Activated CD8-positive, alpha-beta memory T cell treated with anti-CD3 and anti-CD28 coated beads, Interleukin-2, amount 50 U/mL, for 1 hour (primary cell): ENCODE data around the gene DHCR7.
"Not testable (repeated sequence)": the region's sequence is repeated elsewhere in the genome, so short reads cannot be mapped to it uniquely, and the experiment has no call there.

Source experiments
- DNase-seq: peaks from one replicate; pipeline ENCODE4 v3.0.0-alpha.2; 2020; ENCODE audit errors: extremely low read depth

Gene DHCR7

GRCh38 chr11:71437879-71438278 lies 10.3 kb downstream of the DHCR7 start:
- no peak for DNase-seq

GRCh38 chr11:71437399-71437798 lies 10.8 kb downstream of the DHCR7 start:
- no peak for DNase-seq

GRCh38 chr11:71436861-71437260 lies 11.3 kb downstream of the DHCR7 start:
- no peak for DNase-seq

DNA sequence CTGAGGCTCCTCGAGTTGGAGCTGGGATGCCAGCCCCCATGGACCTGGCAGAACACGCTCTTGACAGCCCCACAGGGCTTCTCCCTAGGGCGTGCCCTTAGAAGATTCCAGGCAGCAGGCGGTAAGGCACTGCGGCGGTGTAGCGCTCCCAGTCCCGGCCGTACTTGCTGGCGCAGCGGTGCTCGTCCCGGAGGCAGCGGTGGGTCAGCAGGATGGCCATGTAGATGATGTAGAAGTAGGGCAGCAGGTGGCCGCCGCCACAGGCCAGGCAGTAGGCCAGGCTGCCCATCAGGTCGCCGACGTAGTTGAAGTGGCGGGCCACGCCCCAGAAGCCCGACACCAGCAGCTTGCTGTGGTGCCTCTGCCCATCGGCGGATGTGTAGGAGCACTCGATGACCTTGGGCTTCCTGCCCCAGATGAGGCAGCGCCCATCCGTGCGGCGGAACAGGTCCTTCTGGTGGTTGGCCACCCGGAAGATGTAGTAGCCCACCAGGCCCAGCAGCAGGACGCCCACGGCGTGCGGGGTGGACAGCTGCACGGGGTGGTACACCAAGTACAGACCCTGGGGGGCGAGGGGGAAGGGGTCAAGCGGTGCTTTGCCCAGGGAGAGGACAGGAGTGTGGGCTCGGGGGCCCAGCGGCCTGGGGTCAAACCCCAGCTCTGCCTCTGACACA lies 12.8 kb downstream of the DHCR7 start:
- no peak for DNase-seq

GRCh38 chr11:71434576-71435130 lies 13.5 kb downstream of the DHCR7 start:
- no peak for DNase-seq

DNA sequence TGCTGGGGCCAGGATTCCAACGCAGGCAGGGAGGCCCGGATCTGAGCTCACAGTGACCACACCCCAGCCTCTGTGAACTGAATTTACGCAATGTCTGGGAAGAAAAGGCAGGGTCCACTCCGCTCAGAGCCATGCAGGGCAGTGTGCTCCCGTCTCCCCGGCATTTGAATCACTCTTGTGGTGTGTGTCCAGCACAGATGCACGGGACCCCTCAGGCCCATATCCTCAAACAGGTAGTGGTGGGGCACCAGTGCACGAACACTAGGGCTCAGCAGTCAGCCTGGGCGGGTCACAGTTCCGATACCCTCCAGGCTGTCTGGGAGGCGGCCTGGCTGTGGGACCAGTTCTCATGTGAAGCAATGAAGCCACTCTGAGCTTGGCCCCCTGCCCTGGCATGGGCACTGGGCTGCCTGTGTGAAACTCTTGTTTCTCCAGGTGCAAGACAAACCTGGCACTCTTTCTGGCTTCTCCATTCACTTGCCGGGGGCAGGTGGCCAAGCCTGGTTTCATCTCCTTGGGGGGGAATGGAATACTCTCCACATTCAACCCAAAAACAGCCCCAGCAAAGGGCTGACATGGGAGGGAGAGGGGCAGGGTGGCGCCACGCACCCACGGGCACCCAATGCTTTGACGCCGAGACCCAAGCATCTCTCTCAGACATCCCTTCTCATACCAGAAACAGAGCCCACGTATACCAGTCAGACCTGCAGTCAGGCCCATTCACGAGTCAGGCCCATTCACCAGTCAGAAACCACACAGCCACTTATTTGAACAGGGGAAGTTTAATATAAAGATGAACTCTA lies 14.3 kb downstream of the DHCR7 start:
- DNase-seq, result no peak

GRCh38 chr11:71432761-71433647 lies 15.2 kb downstream of the DHCR7 start:
- DNase-seq, result no peak

GRCh38 chr11:71431271-71431670 lies 16.9 kb downstream of the DHCR7 start:
- no peak for DNase-seq

DNA sequence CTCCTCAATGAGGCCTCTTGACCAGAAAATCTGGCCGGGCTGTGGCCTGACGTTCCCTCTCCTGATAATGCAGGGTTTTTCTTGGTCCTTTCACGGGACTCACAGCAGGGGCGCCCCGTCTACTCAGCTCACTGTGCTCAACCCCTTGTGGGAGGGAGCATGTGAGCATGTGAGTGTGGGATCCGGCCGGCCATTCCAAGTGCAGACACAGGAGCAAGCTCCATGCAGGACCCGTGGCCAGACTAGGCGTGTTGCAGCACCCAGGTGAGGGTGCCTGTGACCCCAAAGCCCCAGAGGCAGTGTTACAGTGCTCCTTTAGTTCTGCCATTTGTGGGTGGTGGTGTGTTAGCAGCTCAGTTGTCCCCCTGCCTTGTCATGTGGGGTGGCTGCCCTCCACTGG lies 18.0 kb downstream of the DHCR7 start:
- no peak for DNase-seq

GRCh38 chr11:71429701-71430100 lies 18.5 kb downstream of the DHCR7 start:
- DNase-seq, result no peak

GRCh38 chr11:71428861-71429435 lies 19.2 kb downstream of the DHCR7 start:
- no peak for DNase-seq

- no peak for DNase-seq
Measured at GRCh38 chr11:71426413-71426812, 21.8 kb downstream of the DHCR7 start.

- no peak for DNase-seq
Measured at GRCh38 chr11:71425860-71426259, 22.3 kb downstream of the DHCR7 start.

GRCh38 chr11:71425409-71425808 lies 22.8 kb downstream of the DHCR7 start:
- DNase-seq, result no peak

DNA sequence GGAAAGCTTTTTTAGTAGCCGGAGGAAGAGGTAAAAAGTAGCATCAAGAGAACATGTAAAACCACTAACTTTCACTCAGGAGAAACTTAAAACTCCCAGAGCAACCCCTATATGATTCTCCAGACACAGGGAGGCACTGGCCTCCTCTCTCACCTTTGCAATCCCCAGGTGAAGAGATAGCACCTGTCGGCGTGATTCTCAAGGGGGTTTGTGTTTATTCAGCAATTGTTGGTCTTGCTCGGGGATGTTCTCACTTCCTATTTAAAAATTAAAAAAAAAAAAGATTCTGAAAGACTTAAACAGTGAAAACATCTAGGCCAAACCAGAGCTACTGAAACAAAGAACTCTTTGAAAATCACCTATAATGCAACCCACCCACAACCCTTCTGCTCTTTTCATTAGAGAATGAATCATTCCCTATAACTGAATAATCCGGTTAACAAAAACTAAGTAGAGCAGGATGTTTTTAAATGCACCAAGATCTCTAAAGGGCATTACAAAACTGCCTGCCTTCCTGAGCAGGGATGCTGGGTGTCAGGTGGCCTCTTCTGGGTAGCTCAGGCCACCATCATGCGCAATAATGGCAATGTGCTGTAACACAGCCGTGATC lies 24.9 kb downstream of the DHCR7 start:
- no peak for DNase-seq

GRCh38 chr11:71422318-71422717 lies 25.9 kb downstream of the DHCR7 start:
- DNase-seq, result not testable (repeated sequence)

GRCh38 chr11:71421392-71421950 lies 26.7 kb downstream of the DHCR7 start:
- DNase-seq, result no peak

DNA sequence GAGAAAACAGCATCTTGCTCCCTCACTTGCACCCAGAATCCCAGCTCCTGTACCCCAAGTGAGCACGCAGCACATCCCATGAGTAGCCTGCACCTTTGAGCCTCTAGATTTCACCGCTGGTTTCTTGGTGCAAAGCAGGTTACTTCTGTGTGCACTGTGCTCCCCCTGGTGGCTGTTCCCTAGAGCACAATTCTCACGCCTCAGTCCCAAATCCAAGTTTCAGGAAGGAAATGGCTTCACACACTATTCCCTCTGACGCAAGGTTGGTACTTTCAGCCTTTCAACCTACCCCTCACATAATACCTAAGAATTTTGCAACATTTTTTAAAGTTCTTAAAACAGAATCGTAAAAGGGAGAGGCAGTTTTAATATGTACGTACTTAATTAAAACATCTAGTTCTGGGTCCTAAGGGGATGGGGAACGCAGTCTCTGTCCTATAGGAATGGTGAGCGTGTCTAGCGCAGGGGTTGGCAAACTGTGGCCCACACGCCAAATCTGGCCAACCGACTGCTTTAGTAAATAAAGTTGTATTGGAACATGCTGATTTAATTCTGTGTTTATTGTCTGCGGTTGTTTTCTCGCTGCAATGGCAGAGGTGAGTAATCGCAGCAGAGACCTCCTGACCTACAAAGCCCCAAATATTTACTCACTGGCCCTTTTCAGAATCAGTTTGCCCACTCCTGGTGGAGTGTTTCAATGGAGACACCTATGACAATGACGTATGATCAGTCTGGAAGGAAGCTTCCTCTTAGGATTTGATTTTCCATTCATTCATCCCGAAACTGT lies 27.5 kb downstream of the DHCR7 start:
- DNase-seq, result no peak

- DNase-seq, result no peak
Measured at GRCh38 chr11:71418643-71419042, 29.6 kb downstream of the DHCR7 start.

- DNase-seq, result no peak
Measured at GRCh38 chr11:71414645-71415044, 33.5 kb downstream of the DHCR7 start.
